RPMI8226 (cell line): ENCODE data around the gene ASB3.
"Not testable (repeated sequence)": the region's sequence is repeated elsewhere in the genome, so short reads cannot be mapped to it uniquely, and the experiment has no call there.

Experiments
- DNase-seq: peaks from one replicate; pipeline ENCODE4 v3.0.0-alpha.2; 2015

The ASB3 gene

DNA sequence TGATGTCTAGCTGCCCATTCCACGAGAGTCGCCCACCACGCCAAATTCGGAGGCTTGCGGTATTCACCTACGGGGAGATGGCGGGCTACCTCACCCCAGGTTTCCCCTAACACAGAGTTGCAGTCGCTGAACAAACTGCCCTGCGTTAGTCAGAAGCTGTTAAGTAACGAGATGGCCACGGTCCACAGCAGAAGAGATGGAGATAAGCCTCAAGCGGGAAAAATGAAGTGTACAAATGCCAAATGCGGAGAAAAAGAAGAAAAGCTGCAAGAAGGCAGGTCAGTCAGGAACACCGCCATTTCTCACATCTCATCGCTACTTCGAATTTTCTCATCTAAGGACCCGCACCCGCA lies 425 bp downstream of the ASB3 start:
- DNase-seq, result peak; percentile 25

DNA sequence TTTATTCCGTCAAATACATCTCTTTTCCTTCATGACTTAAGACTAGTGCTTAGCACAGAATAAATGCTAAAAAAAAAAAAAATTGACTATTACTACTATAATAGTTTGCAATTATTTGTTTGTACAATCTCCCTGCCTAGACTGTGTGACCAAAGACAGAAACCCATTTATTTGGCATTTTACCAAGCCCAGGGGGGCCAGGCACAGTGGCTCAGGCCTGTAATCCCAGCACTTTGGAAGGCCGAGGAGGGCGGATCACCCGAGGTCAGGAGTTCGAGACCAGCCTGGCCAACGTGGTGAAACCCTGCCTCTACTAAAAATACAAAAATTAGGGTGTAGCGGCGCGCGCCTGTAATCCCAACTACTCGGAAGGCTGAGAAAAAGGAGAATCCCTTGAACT lies 1.4 kb downstream of the ASB3 start:
- DNase-seq, result no peak

DNA sequence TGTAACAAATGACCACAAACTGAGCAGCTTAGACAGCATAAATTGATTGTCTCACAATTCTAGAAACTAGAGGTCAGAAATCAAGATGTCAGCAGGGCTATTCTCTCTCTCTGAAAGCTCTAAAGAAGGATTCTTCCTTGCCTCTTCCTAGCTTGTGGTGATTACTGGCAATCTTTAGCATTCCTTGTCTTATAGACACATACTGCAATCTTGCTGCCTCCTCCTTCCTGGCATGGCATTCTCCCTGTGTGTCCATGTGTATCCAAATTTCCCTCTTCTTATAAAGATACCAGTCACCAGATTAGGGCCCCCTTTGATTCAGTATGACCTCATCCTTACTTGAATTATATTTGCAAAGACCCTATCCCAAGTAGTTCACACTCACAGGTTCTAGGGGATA lies 2.3 kb downstream of the ASB3 start:
- no peak for DNase-seq

DNA sequence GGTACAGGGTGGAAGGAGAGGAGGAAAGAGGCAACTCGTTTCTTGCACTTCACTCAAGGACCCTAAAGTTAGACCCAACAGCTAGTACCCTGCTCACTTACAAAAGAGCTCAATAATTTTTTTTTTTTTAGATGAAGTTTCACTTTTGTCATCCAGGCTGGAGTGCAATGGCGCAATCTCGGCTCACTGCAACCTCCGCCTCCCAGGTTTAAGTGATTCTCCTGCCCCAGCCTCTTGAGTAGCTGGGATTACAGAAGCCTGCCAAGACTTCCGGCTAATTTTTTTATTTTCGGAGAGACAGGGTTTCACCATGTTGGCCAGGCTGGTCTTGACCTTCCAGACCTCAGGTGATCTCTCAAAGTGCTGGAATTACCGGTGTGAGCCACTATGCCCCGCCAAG lies 4.1 kb downstream of the ASB3 start:
- no peak for DNase-seq

DNA sequence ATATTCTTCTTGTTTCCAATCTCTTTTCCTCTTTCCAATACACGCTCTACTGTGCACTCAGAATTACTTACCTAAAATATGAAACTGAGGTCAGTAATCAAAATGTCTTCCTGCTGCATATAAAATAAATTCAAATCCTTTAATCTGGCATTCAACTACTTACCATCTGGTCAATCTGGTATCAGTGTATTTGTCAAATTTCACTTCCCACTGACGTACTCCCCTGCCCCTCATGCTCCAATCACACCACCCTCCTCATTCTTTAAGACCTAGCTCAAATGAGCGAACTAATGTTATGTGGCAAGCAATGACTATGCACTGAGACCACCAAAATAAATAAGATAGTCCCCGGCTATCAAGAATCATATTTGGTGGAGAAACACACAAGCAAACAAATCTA lies 6.7 kb downstream of the ASB3 start:
- no peak for DNase-seq

DNA sequence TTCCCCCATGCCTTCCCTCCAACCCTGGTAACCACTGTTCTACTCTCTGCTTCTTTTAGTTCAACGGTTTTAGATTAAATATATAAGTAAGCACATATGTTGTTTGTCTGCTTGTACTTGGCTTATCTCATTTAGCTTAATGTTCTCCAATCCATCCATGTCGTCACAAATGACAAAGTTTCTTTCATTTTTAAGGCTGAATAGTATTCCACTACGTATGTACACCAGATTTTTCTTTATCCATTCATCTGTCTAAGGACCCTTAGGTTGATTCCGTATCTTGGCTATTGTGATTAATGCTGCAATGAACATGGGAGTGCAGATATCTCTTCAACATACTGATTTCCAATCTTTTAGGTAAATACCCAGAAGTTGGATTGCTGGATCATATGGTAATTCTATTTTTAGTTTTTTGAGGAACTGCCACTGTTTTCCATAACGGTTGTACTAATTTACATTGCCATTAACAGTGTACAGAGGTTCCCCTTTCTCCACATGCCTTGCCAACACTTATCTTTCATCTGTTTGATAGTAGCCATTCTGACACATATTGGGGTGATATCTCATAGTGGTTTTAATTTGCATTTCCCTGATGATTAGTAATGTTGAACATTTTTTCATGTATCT lies 8.1 kb downstream of the ASB3 start:
- no peak for DNase-seq

DNA sequence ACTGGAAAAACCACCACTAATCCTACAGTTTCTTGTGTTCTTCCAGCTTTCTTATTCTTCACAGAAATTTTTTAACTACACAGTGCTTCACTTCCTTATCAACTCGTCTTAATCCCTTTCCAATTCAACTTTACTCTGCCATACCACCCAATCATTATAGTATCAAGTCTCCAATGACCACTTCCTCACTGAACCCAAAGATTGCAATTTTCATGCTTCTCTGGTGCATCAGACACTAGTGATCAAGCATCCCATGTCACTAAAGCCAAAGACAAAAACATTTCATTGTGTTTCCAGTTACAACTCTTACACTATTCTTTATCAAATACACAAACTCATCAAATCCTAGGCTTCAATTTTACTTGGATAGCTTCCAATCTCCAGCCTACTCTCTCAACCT lies 9.6 kb downstream of the ASB3 start:
- no peak for DNase-seq

DNA sequence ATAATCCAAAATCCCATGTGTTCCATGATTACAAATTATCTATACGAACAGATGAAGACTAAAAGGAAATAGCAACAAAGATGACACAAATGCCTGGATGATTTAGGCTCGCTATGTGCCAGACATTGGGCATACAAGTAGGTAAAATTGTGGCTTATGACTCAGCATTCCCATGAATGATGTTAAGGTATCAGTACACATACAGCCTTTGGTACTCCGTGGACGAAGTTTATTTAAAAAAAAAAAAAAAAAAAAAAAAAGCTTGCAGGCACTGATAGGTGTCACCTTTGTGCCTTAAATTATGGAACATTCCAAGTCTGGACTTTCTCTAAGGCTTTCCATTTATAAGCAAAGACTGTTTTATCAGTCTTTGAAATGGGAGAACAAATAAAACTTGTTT lies 16.5 kb downstream of the ASB3 start:
- no peak for DNase-seq

DNA sequence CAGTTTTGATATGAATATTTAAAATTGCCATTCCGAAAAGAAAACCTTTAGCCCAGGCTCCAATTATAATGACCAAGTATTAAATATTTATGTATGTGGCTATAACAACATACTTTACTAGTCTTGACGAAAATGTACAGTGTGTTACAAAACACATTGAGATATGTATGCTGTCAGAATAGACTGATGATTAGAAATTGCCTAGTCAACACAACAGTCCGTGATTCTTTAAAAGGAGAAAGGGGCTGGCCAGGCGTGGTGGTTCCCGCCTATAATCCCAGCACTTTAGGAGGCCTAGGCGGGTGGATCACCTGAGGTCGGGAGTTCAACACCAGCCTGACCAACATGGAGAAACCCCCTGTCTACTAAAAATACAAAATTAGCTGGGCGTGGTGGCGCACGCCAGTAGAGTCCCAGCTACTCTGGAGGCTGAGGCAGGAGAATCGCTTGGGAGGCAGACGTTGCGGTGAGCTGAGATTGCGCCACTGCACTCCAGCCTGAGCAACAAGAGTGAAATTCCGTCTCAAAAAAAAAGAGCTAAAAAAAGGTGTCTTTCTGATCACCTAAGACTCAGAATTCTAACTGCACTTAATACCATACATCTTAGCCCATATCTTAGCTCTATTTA lies 17.3 kb downstream of the ASB3 start:
- no peak for DNase-seq

DNA sequence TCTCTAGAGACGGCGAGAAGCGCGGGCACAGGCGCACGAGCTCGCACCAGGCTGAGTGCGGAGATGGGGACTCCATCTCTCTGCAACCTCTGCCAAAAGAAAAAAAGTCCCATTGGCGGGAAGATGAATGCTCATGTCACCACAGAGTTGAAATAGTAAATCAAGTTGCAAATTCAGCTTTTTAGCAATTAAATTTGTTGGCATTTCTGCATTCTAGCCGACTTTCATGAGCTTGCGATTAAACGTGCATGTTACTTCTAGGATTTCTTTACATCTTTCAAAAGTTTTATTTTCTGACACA lies 18.6 kb downstream of the ASB3 start:
- DNase-seq, result peak; percentile 72

DNA sequence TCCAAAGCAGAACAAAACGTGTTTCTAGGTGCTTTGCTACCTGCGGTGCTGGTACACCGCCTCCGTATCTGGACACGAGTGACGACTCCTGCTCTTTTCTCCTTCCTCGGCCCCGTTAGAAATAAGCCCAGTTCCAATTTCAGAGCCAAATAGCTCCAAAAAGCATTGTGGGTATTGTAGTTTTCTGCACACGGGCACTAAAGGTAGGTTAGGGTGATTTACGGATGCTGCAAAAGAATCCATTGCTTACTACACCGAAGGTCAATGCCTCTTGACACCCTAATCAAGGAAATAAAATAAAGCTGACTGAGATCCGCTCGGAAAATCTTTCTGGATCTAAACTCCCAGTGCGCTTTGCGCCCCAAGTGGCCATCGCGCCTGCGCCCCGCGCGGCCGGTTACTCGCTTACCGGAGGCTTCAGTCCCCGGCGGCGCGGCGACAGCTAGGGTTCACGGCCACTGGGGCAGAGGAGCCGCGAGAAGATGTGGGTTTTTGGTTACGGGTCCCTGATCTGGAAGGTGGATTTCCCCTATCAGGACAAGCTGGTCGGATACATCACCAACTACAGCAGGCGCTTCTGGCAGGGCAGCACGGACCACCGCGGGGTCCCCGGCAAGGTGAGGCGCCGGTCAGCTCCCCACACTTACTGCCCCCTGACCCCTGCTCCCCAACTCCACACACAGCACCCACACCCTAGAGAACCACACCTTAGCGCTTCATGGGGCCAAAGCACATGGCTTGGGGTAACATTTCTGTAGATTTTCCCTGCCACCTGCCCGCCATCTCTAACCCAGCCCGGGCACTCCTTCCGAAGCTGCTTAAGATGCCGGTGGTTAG lies 19.1 kb downstream of the ASB3 start, which contains the start of gene CHAC2:
Gene CHAC2, plus strand, starts transcription at position 400 of the 837 bp plus-strand sequence. Its CDS starts 83 bp downstream, at position 483.
- DNase-seq, result peak; percentile 90

DNA sequence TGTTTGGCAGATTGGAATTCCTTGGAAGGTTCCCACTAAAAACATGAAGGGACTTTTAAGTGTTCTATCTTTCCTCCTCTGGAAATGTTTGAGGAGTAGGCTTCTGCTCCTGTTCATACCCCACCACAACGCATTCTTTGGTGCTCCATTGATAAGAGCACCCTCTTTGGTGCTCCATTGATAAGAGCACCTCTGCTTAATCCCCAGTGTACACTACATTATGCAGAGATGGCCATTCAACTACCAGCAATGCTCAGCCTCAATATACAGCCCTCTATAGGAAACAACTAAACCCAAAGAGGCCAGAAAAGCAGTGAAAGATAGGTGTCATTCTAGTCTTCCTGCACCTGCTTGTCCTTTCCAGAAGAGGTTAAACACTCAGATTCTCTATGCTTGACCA lies 21.0 kb downstream of the ASB3 start:
- no peak for DNase-seq

DNA sequence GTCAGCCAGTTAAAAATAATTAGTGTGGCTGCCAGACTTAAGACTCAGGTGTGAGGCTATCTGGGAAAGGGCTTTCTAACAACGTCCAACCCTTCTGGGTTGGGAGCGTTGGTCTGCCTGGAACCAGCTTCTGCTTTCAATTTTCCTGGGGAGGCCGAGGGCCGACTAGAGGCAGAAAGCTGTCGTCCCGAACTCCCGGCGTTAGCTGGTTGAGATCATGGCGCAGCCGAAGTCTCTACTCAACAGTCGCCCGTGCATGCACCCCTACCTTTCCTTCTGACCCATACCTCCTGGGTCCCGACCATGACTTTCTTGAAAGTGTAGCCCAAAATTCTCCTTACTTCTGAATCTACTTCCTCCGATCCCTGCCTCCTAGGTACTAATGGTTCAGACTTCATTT lies 29.5 kb downstream of the ASB3 start:
- not testable (repeated sequence) for DNase-seq

DNA sequence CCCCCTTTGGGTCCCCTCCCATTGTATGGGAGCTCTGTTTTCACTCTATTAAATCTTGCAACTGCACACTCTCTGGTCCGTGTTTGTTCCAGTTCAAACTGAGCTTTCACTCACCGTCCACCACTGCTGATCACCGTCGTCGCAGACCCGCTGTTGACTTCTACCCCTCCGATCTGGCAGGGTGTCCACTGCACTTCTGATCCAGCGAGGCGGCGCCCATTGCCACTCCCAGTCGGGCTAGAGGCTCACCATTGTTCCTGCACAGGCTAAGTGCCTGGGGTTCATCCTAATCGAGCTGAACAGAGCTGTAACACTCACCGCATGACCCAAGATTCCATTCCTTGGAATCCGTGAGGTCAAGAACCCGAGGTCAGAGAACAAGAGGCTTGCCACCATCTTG lies 30.1 kb downstream of the ASB3 start:
- no peak for DNase-seq

DNA sequence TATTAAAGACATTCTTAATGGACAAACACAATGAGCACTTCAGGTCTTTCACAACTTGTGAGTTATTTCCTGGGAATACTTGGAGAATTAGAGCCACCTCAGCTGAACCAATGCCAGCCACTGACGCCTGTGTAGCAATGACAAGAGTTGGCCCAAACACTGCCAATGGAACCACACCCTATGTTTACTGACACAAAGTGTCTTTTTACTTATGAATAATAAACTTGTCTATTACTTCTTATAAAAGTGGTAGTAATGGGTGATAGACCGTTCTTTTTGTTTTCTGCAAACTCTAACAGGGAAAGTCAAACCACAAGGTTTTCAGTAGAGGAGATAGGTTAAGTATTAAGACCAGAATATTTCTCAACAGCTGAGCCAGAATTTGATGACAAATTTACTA lies 31.6 kb downstream of the ASB3 start:
- DNase-seq, result no peak

DNA sequence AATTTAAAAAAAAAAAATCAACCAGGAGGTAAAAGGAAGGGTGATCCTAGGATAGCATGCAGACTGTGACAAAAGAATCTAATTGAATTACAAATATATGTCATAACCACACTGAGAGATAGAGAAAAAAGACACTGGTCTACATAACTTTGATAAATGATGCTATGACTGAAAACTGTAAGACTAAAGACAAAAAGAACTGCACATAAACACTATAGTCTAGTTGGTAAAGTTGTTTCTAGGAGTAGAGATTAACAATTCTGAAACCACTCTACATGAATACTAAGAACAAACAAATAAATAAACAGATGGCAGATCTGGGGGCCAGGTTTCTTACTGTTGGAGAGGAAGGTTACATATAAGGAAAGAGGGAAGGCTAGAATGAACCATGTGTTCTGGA lies 33.7 kb downstream of the ASB3 start:
- DNase-seq, result no peak

DNA sequence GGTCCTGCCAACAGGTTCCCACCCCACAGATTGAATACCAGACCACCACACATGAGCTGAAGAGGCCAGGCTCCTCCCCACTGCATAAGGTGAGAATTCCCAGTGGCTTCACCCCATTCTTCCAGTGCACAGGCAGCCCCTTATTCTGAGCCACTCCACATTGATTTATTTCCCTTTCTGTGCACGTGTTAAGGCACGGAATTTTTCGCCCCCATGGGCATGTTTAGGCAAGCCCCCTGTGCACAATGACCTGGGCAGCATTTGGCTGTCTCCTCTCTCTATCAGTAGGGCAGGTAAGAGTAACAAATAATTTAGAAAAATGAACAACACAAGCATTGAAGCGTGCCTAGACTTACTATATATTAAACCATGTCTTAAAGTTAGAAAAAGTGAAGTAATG lies 34.4 kb downstream of the ASB3 start:
- no peak for DNase-seq

DNA sequence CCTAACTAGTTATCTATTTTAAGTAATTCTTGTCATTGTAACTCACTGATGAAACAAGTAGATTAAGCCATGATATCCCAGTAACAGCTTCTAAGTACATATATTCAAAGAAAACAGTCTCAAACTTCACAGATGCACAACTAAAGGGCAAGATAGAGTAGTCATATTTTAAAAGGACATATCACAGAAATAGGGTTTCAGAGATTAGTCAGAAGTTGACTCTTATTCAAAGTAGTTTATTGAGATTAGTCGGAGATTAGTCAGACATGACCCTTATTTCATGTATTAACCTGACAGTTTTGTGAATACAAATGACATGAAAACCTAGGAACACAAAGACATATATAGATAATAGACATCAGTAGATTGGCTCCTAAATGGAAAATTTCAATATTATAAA lies 35.0 kb downstream of the ASB3 start:
- no peak for DNase-seq

DNA sequence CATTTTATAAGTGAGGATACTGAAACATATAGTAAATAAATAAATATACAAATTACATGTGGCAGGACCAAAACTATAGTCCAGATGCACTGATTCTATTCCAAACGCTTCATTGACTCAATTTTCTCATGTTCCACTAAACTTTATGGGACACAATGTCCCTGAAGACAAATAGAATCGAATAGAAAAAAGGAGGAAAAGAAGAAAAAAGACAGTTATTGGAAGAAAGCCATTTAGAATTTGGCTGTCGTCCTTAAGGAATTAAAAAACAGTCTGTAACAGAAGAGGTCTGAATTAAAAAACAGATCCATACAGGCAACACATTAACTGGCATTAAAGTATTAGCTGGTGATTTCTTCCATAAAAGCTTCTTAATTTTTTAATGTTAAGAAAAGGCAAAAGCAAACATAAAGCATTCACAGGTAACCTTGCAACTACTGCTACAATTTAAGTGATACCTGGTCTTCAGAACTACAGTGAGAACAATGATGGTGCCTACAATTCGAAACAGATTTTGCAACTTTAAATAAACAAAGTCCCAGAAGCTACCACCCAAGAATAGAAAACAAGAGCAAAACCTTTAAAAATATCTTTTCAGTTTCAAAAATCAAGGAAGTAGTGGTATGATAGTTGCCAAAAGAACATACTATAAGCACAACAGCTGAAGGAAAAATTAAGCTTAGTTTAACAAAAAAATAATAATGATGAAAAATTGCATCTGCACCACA lies 36.5 kb downstream of the ASB3 start:
- DNase-seq, result no peak

DNA sequence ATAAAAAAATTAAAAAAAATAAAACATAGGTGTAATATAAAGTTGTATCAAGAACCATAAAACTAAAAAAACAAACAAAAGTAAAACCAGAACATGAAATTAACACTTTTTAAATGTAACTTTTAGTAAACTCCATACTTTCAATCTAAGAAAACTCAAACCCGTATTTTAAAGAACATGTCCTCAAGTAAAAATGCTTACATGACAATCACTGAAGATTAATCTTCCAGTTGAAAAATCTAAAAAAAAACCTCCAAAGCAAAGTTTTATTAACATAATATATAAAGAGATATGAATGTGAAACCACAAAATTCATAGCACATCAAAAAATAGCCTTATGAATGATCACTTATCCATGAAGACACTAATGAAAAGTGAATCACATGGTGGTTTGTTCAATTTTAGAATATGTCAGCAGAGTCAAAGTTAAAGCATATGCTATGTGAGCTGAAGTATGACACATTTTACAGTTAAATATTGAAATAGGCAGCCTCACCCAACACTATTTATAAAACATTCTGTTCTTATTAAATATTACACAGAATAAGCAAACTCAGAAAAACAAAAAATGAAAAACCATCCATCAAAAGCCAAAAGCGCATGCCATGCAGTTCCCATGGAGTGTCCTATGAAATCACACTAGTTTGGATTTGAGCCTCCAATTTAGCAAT lies 42.2 kb downstream of the ASB3 start:
- no peak for DNase-seq

DNA sequence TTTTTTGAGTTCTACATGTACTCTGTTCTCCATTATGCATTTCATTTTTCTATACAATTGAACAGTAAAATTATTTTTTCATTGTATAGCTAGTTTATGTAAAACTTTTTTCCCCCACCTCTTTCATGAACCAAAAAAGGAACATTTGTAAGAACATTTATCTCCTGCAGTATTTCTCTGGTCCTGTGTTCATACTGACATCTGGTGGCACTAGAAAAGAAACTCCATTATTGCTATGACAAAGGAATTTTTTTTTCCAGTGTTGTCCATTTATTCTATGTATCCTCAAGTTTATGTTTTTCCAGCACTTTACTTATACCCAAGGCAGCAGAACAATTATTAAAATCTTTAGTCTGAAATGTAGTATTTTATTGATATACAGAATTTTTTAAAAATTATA lies 46.6 kb downstream of the ASB3 start:
- DNase-seq, result no peak

DNA sequence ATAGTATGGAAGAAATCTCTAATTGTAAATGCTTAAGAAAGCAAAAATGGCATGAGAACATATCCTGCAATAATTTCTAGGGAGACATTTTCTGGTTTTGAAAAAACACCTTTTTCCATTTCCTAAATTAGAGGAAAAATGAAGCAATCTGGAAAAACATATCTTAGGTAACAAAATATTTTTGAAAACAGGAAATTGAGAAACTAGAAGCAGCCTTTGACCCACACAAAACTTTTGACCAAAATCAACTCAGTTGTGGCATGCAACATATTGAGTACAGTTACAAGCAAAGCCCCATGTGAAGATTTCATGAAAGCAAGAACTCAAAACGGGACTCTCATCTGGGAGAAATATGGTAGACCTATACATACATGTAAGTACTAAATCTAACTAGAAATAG lies 47.7 kb downstream of the ASB3 start:
- no peak for DNase-seq

DNA sequence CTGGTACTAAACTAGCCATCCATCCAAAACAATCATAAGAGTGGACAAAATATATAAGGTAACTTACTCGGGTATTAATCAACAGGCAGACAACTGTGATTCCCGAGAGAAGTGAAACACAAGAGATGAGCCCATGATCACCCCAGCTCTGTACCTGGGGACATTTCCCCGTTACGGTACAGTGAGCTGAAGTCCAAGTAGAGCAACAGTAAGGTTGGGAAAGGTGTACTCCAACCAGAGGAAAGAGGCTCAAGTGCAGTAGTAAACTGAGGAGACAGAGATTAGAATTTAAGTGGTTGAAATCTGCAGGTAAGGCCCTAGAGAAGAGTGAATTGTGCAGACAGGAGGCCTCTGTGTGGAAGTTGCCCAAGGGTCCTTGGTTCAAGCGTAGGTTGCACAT lies 49.7 kb downstream of the ASB3 start:
- DNase-seq, result no peak
